ENCODE results near the gene VASH1.
A peak's percentile ranks its signal among the peaks of the same experiment; 100 is the strongest.
"Not testable (repeated sequence)": the region's sequence is repeated elsewhere in the genome, so short reads cannot be mapped to it uniquely, and the experiment has no call there.

Gene VASH1

DNA sequence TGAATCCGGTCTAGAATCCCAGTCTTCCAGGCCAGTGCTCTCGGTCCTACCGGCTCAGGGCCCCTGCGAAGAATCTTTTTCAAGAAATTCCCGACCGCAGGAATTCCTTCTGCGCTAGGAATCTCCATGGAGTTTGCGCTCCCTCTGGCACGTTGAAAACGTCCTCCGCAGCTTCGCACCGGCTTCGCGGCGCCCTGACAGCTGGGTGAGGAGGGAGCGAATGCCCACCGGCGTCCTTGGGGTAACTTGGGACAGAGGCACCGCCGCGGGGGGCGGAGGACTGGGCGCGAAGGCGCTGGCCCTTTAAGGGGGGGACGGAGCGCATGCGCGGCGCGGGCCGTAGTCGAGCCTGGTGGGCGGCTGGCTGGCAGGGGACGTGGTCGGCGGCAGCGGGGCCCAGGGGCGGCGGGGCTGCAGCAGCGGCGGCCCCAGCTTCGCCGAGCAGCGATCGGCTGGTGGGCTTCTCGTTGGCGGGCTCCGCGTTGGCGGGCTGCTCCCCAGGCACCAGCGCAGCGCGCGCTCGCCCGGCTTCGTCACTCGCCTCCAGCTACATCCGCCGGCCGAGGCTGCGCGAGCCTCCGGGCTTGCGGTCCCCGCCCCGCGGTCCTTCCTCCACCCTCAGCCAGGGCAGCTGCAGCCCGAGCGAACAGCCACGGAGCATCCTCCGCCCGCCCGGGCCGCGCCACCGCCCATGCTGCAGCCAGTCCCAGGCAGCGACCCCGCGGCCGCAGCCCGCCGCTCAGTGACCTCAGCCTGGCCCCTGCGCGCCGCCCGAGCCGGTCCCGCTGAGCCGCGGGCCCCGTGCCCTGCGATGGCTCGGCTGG, at the start of gene VASH1:
Gene VASH1 (plus strand): TSS at position 333 of the 824 bp plus-strand sequence. CDS start 1,354 bp downstream, outside the sequence.
- DNase-seq, result no peak

DNA sequence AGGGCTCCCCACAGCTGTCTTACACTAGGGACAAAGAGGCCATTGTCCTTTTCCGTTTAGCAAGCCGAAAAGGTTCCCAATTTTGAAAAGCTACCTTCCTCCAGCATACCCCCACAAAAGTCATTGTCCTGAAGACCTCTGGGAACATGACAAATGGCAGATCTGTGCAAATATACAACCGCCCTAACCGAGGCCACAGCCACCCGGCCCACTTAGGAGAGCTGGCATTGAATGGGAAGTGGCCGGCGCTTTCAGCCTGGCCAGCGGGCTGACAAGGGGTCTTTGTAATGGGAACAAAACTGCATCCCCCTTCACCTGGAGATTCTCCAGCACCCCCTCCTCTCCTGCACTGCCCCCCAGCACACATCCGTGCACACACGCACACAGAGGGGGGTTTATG, 48.1 kb upstream of the VASH1 start:
- no peak for DNase-seq

DNA sequence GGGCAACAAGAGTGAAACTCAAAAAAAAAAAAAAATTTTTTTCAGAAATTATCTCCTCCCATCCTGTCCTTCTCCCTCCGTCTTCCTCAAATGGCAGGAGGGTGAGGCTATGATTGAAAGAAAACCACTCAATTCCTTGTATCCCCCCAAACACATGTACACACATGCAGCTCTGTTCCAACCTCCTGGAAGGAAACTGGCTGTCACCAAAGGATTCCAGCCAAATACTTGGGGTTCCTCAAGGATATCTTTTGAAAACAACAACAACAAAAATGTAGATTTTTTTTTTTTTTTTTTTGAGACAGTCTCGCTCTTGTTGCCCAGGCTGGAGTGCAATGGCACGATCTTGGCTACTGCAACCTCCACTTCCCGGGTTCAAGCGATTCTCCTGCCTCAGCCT, 46.8 kb upstream of the VASH1 start:
- no peak for DNase-seq

DNA sequence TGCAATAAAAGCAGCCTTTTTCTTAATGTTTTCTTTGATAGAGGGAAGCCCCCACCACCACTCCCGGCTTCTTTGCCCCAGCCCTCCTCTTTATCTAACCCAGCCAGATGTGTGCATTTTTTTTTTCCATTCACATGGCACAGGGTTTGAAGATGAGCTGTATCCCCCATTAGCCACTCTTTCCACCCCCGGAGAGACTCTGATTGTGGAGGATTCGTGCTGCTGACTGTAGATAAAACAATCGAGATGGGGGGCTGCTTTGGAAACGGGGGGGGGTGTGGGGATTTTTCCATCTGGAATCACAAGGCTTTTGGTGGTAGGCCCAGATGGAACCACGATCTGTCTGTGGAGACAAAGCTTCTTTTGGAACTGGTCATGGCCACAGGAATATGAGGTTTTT, 46.2 kb upstream of the VASH1 start:
- no peak for DNase-seq

DNA sequence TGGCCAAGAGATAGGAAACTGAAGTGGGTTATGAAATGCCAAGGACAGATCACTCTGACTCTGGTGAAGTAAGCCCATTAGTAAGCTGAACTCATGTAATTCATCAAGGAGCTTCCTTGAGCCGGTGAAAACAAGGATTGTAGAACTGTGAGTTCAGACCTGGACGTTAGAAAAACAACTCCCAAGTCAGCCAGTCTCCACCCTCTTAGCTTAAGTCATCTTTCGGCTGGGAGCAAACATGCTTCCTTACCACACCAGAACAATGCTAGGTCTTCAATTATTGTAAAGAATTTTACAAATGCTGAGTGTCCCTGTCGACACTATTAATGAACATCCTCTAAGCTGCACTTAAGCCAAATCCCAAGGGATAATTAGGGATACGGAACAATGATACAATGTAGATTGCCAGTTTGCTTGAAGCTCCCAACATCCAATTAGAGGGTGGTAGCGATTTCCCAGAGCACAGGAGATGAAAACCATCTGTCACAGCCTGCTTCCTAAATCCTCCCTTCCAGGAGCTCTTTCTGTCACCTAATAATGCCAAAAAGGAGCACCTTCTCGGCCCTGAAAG, 45.7 kb upstream of the VASH1 start:
- DNase-seq, result no peak

DNA sequence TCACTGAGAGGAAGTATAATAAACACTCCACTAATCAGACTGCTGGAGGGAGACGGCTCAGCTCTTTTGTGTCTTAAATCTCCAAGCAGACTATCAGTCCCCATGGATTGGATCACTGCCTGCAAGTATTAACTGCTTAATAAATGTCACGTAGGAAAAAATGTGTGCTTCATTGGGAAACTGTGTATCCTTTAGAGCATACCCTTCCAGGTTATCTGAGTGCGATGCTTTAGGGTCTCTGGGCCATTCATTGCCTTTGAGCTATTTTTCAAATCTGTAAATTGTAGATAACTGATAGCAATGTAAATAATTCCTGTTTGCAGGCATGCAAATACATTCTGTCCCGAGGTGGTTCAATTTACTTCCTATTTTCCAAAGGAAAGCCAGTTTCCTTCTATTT, 45.0 kb upstream of the VASH1 start:
- no peak for DNase-seq

DNA sequence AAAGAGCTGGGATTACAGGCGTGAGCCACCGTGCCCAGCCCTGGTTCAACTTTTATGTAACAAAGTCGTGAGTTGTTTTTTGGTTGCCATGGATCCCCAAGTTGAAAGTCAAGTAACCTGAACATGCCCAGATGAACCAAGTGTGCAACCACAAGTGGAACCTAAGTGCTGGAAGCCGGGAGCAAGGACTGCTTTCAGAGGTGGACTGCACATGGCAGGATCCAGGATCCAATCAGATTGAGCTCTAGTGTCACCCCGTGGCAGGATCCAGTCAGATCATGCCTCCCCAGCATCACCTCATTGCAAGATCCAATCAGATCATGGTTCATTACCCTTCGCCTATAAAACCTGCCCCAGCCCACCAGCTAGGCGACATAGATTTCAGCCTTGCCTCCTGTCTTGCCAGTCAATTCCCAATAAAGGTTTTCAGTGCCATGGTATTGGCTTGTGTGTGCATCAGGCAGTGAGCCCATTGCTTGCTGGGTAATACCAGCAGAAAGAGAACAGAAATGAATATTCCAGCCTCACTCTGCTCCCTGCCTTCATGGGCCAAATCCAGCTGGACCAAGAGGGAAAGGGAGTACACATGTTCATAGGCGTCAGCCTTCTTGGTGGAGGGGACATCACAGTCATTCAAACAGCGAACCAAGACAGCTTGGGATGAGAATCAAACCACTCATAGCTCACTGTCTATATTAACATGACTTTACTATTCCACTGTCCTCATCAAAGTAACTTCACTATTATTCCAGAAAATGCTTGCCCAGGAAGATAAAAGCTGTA, 43.6 kb upstream of the VASH1 start:
- no peak for DNase-seq

DNA sequence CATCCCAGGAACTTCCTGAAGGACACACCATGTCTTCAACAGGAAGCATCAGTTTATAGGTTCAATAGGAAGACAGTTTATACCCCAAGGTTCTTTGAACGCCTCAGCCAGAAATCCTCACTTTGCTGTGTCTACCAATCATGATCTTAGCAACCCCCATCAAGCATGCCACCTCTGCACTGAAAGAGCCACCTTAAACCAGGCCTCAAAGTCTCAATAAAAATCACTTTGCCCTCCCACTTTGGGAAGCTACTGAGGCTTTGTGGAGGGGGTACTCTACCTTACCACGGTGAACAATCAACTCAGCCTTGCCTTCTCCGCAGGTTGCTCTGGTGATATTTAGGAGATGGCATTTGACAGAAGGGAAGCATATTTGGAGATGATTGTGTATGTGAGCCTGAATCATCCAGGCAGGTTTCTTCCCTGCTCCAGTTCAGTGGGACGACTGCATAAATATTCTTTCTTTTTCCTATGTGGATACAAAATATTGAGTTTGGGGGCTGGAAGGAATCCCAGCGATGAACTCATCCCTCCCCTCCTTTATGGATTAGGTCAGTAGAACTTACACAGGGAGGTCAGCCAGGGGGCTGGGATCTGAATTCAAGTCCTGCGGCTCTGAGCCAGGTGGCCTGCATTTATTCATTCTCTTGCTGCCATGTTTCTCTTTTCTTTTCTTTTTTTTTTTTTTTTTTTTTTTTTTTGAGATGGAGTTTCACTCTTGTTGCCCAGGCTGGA, 42.8 kb upstream of the VASH1 start:
- DNase-seq, result no peak

DNA sequence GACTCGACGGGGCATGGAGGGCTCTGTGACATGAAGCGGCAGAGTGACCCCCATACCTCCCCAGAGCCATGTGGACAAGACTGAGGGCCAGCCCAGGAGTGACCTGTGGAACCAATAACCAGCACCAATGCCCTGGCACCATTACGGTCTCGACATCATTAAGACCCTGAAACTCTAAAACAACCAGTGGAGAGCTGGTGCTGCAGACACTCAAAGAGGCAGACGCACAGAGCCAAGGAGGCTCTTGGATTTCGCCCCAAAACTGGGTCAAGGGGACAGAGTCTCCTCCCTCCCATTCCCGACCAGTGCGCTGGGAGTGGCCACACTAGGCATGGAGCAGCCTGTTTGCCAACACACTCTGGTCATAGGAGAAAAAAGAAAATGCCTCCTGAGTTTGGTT, 41.6 kb upstream of the VASH1 start:
- no peak for DNase-seq

DNA sequence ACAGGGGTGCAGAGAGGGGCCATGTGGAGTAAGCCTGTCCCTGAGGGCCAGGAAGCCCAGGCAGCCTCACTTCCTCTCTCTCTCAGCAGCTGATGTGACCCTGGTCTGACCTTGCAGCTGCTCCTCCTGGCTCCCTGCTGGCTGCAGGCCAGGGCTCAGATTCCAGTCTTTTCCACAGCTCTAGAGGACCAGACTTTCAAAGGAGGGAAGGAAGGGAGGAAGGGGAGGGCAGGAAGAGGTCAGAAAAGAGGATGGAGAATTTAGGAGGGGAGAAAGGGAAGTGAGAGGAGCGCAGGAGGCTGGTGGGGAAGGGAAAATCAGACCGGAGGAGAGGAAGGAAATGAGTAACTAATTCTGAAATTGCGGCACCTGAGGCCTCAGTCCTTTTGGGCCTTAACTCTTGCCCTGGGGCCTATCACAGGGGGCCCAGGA, 40.9 kb upstream of the VASH1 start:
- DNase-seq, result peak; percentile 14

DNA sequence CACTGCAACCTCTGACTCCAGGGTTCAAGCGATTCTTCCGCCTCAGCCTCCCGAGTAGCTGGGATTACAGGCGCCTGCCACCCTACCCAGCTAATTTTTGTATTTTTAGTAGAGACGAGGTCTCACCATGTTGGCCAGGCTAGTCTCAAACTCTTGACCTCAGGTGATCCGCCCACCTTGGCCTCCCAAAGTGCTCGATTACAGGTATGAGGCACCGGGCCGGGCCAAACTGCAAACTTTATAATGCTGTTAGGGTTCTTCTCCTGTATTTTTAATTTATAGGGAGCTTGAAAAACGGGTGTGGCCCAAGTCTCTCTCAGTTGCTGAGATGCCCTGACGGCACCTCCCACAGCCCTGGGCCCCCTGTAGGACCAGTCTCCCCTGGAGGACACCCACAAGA, 39.8 kb upstream of the VASH1 start:
- not testable (repeated sequence) for DNase-seq

DNA sequence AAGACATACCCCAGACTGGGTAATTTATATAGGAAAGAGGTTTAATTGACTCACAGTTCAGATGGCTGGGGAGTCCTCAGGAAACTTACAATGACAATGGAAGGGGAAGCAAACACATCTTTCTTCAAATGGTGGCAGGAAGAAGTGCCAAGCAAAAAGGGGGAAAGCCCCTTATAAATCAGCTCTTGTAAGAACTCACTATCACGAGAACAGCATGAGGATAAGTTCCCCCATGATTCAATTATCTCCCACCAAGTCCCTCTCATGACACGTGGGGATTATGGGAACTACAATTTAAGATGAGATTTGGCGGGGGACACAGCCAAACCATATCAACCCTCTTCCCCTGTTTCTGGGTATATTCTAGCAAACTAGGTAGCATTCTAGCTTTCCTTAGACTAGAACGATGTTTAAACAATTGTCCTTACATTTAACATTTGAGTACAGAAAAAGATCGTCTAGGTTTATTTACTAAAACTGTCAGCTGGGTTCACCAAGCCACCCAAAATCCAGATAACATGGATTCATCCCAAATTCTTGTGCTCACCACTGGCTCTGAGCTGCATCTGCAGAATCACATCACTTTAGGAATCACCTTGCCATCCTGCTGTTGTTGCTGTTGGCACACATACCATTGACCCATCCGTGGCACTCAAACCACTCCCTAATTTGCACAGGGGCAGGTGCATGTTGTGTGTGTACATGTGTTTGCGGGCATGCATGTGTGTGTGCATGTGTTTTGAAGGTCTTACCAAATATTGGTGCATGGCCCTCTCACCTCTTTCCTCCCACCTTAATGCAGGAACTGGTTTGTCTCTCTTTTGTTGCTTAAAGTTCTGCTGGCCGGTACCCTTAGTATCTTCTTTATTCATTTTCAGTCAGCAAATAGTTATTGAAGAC, 36.4 kb upstream of the VASH1 start:
- no peak for DNase-seq

DNA sequence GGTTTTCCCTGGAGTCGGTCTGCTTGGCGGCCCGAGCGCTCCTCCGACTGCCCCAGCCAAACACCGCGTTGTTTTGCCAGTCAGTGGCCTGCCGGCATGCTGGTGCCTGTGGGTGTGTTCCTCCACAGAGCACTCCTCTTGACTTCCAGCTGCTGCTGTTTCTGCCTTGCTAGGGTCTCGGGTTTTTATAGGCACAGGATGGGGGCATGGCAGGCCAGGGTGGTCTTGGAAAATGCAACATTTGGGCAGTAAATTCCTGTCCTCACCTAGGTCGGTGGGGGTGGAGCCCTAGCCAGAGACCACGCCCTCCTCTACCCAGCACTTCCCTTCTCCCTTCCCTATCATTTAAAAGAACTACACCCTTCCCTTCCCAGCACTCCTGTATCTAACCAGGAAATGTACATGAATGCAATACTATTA, 34.7 kb upstream of the VASH1 start:
- DNase-seq, result no peak

DNA sequence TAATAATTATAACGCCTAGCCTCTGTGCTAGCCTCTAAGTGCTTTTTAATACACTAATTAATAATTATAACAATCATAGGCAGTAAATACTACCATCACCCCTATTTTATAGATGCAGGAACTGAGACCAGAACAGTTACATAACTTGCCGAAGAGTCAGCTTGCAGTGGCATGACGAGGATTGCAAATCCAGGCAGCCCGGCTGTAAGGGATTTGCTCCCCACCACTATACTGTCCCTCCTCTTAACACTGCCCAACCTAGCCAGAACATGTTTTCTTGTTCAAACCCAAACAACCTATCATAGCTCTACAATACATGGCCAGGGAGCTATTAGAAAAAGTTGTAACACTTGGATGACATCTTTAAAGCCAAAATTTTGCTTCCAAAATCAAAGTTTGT, 33.9 kb upstream of the VASH1 start:
- DNase-seq, result no peak

DNA sequence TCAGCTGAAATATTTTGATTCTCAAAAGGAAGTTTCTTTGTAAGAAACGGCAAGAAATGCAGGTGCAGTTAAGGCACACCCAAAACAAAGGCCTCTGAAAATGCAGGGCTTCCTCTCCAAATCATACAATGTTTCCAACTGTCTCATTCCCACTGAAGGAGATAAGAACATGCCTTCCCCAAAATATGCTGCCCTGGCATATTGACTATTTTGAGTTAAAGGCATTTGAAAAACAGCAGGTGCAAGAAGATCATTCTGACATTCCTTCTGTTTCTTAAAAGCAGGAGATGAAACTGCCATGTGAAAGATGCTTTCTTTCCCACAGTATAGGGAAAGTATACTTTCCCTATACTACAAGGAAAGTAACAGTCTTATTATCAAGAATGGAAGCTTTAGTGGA, 33.4 kb upstream of the VASH1 start:
- DNase-seq, result no peak

DNA sequence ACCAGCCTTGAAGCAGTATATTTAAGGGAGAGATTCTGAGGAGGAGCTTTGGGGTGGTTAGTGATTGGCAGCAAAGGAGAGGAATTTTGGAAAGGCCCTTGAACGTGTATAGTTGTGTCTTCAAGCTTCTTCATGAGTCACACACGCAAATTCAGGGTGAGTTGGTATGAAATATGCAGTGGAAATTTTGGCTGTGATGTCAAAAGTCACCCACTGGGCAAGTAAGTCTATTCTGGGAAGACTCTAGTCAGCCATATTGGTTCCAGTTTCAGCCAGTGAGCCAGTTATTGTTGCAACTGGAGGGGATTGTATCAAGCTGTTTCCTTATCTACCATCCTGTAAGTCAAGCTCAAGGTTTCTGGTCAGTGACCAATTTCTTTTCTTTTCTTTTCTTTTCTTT, 32.0 kb upstream of the VASH1 start:
- DNase-seq, result no peak

DNA sequence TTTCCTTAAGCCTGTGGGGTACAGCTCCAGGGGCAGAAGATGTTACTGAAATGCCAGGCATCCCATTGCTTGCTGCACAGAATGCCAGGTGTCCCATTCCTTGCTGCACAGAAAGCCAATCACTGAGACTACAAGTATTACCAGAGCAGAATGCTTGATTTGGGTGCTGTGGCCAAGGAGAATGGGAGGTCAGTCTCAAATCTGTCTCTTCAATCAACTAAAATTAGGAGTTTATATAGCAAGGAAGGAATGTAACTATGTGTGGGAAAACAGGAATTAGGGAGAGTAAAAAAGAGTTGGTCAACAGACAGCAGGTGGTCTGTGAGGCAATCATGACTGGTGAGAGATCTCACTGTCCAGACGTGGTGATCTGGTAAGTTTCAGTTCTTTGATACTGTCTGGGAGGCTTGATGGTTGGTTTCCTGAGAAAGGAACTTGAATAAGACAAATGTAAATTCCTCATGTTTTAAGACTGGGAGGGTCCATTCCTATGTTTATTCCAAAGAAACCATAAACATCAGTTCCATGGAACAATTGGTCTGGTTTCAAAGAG, 31.2 kb upstream of the VASH1 start:
- no peak for DNase-seq

DNA sequence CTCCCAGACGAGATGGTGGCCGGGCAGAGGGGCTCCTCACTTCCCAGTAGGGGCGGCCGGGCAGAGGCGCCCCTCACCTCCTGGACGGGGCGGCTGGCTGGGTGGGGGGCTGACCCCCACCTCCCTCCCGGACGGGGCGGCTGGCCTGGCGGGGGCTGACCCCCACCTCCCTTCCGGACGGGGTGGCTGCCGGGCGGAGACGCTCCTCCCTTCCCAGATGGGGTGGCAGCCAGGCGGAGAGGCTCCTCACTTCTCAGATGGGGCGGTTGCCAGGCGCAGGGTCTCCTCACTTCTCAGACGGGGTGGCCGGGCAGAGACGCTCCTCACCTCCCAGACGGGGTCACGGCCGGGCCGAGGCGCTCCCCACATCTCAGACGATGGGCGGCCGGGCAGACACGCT, 26.8 kb upstream of the VASH1 start:
- DNase-seq, result not testable (repeated sequence)

DNA sequence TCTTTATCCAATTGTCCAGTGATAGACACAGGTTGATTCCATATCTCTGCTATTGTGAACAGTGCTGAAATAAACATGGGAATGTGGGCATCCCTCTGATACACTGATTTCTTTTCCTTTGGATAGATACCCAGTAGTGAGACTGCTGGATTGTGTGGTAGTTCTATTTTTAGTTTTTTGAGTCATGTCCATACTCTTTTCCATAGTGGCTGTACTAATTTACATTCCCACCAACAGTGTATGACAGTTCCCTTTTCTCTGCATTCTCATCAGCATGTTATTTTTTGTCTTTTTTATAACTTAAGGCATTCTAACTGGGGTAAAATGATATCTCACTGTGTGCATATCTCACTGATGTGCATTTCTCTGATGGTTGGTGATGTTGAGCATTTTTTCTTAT, 24.8 kb upstream of the VASH1 start:
- no peak for DNase-seq

DNA sequence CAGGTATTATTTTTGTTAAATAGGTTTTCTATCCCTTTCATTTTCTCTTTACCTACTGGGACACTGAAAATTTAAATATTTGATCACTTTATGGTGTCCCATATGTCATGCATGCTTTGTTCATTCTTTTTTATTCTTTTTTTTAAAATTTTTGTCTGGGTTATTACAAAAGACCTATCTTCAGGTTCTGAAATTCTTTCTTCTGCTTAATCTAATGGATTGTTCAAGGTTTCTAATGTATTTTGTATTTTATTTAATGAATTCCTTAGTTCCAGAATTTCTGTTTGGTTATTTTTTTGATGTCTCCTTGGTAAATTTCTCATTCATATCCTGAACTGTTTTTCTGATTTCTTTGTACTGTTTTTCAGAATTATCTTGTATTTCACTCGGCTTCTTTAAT, 20.2 kb upstream of the VASH1 start:
- no peak for DNase-seq

DNA sequence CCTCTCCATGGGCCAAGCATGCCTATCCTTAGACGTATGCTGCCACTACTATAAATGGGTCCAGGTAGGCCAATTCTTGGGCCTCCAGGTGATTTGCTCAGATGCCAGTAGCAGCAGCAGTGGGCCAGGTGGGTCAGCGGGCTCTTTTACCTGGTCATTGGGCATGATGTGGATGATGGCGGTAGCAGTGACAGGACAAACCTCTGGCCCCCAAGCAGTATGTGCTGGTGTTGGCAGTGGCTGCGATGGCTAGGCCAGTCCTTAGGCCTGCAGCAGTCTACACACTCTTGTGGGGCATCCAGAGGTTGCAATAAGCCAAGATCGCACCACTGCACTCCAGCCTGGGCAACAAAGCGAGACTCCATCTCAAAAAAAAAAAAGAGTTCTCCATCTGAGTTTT, 19.1 kb upstream of the VASH1 start:
- DNase-seq, result no peak

DNA sequence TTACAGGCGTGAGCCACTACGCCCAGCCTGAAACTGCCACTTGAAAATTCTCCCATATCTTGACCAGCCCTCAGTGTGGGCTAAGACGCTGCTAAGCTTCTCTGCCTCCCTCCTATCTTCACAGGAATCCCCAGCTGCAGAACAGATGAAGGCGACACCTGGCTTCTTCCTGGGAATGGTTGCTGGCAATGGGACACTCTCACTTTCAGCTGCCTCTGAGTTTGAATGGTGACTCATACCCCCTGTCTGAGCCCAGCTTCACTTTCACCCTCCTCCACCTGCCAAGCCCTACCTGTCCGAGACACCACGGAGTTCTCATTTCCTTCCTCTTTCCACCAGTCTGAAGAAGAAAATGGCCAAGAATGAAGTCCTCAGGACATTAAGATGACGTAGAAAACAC, 18.3 kb upstream of the VASH1 start:
- DNase-seq, result peak; percentile 21

All from GF-D8 (cell line).